ENCODE measurements around the gene OR2G2.

Gene OR2G2

GRCh38 chr1:247638781-247639180, 50.6 kb downstream of the OR2G2 start:
- TF ChIP-seq, protein P1, sequence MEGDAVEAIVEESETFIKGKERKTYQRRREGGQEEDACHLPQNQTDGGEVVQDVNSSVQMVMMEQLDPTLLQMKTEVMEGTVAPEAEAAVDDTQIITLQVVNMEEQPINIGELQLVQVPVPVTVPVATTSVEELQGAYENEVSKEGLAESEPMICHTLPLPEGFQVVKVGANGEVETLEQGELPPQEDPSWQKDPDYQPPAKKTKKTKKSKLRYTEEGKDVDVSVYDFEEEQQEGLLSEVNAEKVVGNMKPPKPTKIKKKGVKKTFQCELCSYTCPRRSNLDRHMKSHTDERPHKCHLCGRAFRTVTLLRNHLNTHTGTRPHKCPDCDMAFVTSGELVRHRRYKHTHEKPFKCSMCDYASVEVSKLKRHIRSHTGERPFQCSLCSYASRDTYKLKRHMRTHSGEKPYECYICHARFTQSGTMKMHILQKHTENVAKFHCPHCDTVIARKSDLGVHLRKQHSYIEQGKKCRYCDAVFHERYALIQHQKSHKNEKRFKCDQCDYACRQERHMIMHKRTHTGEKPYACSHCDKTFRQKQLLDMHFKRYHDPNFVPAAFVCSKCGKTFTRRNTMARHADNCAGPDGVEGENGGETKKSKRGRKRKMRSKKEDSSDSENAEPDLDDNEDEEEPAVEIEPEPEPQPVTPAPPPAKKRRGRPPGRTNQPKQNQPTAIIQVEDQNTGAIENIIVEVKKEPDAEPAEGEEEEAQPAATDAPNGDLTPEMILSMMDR (IDR thresholded peaks at IDR 0.05; ENCODE audit: low read depth, low read length), result no peak
- H3K4me3 ChIP-seq (ENCODE audit: low read depth, low read length), result no peak overlapping the region

Measured in WI38 (cell line).